Brain microvascular endothelial cell (primary cell): ENCODE results near the gene NTNG1.

Experiments used
- DNase-seq: peaks from one replicate; pipeline ENCODE4 v3.0.0-alpha.2; 2020
- H3K27ac ChIP-seq: fragments of 250-450 bp; sonication (Bioruptor Pico); 2 replicates; pipeline ENCODE4 v1.5.1; 2020; ENCODE audit warnings: mild to moderate bottlenecking, moderate library complexity
- H3K27me3 ChIP-seq: fragments of 250-450 bp; sonication (Bioruptor Pico); replicated peaks from 2 replicates; pipeline ENCODE4 v1.5.1; 2020; ENCODE audit warnings: mild to moderate bottlenecking
- H3K36me3 ChIP-seq: fragments of 250-450 bp; sonication (Bioruptor Pico); replicated peaks from 2 replicates; pipeline ENCODE4 v1.5.1; 2020; ENCODE audit warnings: mild to moderate bottlenecking
- H3K4me3 ChIP-seq: 2 replicates; pipeline ENCODE4 v1.5.1; 2011; ENCODE audit warnings: low read depth, mild to moderate bottlenecking, control low read depth, low read length, moderate library complexity
- in situ Hi-C: cut with HindIII; loops from 2 replicates; pipeline ENCODE4 v1.10.0; 2017; ENCODE audit warnings: low sequenced_read_pairs, low pct_ligation_motif_present
- TF ChIP-seq, protein P1 (sequence below): IDR thresholded peaks from 2 replicates; pipeline ENCODE4 v1.5.1; 2011; ENCODE audit warnings: low read depth, mild to moderate bottlenecking, moderate library complexity, low read length, control low read depth, inconsistent platforms; ENCODE audit errors: missing control alignments

The NTNG1 gene

DNA sequence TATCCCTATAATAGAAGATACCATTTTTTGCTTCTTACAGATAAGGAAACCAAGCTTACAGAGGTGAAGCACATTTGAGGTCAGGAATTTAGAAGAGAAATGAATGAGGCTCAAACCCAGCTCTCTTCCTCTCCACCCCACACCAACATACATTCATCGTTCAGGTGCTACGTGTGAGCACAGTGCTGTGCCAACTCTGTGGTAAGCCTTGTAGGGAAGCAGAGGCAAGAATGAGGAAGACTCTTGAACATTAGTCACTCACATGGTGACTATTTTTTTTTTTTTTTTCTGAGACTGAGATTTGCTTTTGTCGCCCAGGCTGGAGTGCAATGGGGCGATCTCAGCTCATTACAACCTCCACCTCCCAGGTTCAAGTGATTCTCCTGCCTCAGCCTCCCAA, 314.0 kb downstream of the NTNG1 start:
- TF ChIP-seq, protein P1, sequence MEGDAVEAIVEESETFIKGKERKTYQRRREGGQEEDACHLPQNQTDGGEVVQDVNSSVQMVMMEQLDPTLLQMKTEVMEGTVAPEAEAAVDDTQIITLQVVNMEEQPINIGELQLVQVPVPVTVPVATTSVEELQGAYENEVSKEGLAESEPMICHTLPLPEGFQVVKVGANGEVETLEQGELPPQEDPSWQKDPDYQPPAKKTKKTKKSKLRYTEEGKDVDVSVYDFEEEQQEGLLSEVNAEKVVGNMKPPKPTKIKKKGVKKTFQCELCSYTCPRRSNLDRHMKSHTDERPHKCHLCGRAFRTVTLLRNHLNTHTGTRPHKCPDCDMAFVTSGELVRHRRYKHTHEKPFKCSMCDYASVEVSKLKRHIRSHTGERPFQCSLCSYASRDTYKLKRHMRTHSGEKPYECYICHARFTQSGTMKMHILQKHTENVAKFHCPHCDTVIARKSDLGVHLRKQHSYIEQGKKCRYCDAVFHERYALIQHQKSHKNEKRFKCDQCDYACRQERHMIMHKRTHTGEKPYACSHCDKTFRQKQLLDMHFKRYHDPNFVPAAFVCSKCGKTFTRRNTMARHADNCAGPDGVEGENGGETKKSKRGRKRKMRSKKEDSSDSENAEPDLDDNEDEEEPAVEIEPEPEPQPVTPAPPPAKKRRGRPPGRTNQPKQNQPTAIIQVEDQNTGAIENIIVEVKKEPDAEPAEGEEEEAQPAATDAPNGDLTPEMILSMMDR, result no peak
- DNase-seq, result no peak
- Histone ChIP-seq H3K27ac (no peak overlapping the region), H3K4me3 (no peak overlapping the region), H3K27me3 (no peaks in the 10 kb centered on the region), H3K36me3 (no peaks in the 10 kb centered on the region)
- in situ Hi-C loops, result no loop called here

DNA sequence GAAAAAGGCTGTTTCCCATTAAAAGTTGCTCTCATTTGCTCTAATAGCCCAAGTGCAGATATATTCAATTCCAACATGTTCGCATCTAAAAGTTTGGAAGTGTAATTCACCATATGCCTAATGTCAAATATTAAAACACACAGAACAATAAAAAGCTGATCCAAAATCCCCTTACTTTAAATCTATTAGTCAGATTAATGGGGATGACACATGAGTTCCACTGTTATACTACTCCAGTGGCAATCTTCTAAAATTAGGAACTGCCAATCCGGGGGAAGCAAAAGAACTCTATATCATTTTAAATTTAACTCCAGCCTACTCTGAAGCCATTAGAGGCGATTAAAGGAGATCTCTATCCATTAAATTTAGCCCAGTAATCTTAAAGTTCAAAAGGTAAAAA, 317.1 kb downstream of the NTNG1 start:
- in situ Hi-C loops, result no loop called here
- H3K27me3 ChIP-seq, result no peaks in the 10 kb centered on the region
- TF ChIP-seq, protein P1, result no peak
- no peak overlapping the region for H3K4me3 ChIP-seq
- no peak overlapping the region for H3K27ac ChIP-seq
- no peak for DNase-seq
- no peaks in the 10 kb centered on the region for H3K36me3 ChIP-seq

DNA sequence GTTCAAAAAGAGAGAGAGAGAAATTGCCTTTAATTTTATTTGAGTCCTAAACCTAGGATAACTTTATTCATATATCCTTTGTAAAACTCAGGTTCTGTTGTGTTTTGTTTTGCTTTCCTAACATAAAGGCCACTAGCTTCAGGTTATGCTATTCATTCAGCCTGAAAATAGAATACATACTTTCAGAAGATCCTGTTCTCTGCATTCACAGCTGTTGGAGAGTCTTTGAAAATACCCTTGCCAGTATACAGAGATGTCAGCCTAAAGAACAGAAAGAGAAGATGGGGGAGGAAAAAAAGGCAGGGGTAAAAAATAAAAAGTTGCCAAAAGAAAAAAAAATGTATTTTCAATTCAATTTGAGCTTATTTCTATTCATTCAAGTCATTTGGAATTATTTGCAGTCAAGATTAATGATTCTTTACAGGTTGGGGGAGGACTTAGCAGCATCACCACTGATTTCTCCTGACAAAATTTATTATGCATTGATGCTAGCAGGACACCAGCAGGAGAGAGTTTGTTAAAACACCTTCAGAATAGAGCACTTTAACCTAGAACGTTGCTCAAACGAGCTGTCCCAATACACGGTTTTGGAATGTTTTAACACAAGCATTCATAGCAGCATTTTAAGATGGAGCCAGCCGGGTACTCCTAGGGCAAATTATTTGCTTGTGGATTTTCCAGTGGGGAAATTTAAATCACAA, 318.5 kb downstream of the NTNG1 start:
- in situ Hi-C loops, result no loop called here
- H3K36me3 ChIP-seq, result no peaks in the 10 kb centered on the region
- no peak overlapping the region for H3K27ac ChIP-seq
- DNase-seq, result no peak
- TF ChIP-seq, protein P1, result no peak
- H3K27me3 ChIP-seq, result no peaks in the 10 kb centered on the region
- no peak overlapping the region for H3K4me3 ChIP-seq

DNA sequence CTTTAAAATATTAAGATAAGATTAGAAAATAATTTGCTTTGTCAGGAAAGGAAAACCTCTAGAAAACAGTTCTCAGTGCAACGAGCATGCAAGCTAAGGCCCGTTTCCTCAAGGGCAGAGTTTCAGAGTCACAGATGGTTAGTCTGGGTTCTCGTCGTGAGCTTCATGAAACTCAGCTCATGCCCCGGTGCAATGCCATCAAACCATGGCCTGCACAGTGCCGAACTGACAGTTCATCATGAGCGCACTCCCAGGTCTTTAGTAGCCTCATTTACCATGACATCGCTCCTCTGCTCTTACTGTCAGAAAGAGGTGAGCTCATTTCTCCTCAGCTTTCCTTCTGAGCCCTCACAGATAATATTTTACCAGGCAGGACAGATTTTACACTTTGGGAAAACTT, 319.2 kb downstream of the NTNG1 start:
- Histone ChIP-seq H3K36me3 (no peaks in the 10 kb centered on the region), H3K4me3 (no peak overlapping the region), H3K27me3 (no peaks in the 10 kb centered on the region), H3K27ac (no peak overlapping the region)
- in situ Hi-C loops, result no loop called here
- DNase-seq, result no peak
- TF ChIP-seq, protein P1, result no peak

- in situ Hi-C loops, result no loop called here
- H3K36me3 ChIP-seq, result no peaks in the 10 kb centered on the region
Observed at GRCh38 chr1:107464827-107465226, 324.0 kb downstream of the NTNG1 start.

More at GRCh38 chr1:107464827-107465226, 324.0 kb downstream of the NTNG1 start:
- H3K27ac ChIP-seq, result no peak overlapping the region
- no peak for DNase-seq
- TF ChIP-seq, protein P1, result peak; percentile 20
- no peaks in the 10 kb centered on the region for H3K27me3 ChIP-seq
- H3K4me3 ChIP-seq, result no peak overlapping the region
